ENCODE results near the gene ARRB1. TPM values are rescaled to one million over a fixed set of nuclear protein-coding genes. Genes with fewer than 3 reads are reported as not detected.
A peak's percentile ranks its signal among the peaks of the same experiment; 100 is the strongest.

The ARRB1 gene
- total RNA-seq, 5 donors from 2014 or later (not counting 1 experiment from before 2014, with no cell fraction given): 37.2 to 57.3 (median 47.3) TPM

DNA sequence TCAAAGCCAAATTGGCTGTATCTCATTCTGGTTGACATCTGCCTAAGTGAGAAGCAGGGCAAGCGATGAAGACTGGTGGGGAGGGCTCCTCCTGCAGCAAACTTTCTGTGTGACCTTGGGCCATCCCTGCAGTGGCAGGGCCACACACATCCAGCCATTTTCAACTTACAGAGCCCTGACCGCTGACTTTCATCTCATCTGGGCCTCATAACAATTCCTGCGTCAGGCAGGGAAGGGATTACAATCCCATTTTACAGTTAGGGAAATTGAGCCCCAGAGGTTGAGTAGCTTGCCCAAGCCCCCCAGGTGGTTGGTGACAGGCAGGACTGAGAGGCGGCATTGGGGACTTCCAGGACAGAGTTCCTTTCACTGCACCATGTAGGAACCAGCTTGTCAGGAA, 89.0 kb downstream of the ARRB1 start:
- Histone ChIP-seq H3K4me1 (ENCODE audit: control insufficient read depth in 1 of 2, extremely low read depth in 1 of 2, insufficient read depth in 2 of 2, low read length in 2 of 2) (peaks cover 22 to 58% of the 10 kb centered on the region in 2 experiments), H3K9me3 (no peaks in the 10 kb centered on the region), H3K27me3 (replicated peaks in 1 of 2; ENCODE audit: control insufficient read depth in 2 of 2, extremely low read depth in 1 of 2, insufficient read depth in 2 of 2, low read length in 1 of 2) (no peaks in the 10 kb centered on the region), H3K27ac (ENCODE audit: low read length) (no peak overlapping the region), H3K36me3 (ENCODE audit: control insufficient read depth in 2 of 2, extremely low read depth in 1 of 2, insufficient read depth in 1 of 2, low read length in 1 of 2) (peaks cover 3 to 10% of the 10 kb centered on the region in 2 donors), H3K4me3 (ENCODE audit: control insufficient read depth in 1 of 2, extremely low read depth in 1 of 2, low read length in 1 of 2) (no peak overlapping the region)
- Mint-ChIP-seq H3K36me3 (peaks cover 11% of the 10 kb centered on the region), H3K4me3 (no peak overlapping the region), H3K27me3 (no peaks in the 10 kb centered on the region), H3K9me3 (no peaks in the 10 kb centered on the region), H3K27ac (peak overlapping the region; percentile 94 to 95), H3K4me1 (peaks cover 43 to 52% (median 50%) of the 10 kb centered on the region in 3 donors)
- ATAC-seq (replicated peaks in 1 of 4) (no peak), DNase-seq (no peak)
- POLR2A ChIA-PET: no interaction called here
- WGBS (ENCODE audit: insufficient coverage): 100% methylated on average over 2 of the region's 4 CpGs
- CTCF ChIA-PET: interaction anchor here (0.6 to 1.0 kb wide), 2 partner anchors 10 to 14 kb away, joined by 3 read pairs; no protein-coding TSS in a partner anchor

DNA sequence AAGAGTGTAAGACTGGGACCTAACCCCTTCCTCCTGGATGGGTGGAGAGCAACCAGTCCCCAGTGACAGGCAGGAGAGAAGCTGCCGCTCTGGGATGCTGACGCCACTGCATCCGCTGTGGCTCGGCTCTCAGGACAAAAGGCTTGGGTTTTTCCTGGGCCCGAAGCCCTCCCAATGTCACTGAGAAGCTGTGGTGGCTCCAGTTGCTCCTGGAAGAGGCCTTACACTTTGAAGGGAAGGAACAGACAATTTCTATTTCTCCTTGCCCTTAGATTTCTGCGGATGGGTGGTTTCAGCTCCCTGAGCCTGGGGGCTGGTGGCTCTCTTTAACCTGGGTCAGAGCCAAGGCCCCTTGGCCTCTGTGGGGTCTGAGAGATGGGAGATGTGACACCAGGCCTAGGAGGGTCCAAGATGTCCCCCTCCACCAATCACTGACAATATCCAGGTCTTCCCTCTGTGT, 89.5 kb downstream of the ARRB1 start:
- peak overlapping the region; percentile 94 to 95 for H3K27ac Mint-ChIP-seq
- Histone ChIP-seq H3K9me3 (no peaks in the 10 kb centered on the region), H3K4me3 (ENCODE audit: control insufficient read depth in 1 of 2, extremely low read depth in 1 of 2, low read length in 1 of 2) (no peak overlapping the region), H3K36me3 (ENCODE audit: control insufficient read depth in 2 of 2, extremely low read depth in 1 of 2, insufficient read depth in 1 of 2, low read length in 1 of 2) (peaks cover 3 to 7% of the 10 kb centered on the region in 2 donors), H3K27ac (ENCODE audit: low read length) (peak overlapping the region; percentile 71), H3K27me3 (replicated peaks in 1 of 2; ENCODE audit: control insufficient read depth in 2 of 2, extremely low read depth in 1 of 2, insufficient read depth in 2 of 2, low read length in 1 of 2) (no peaks in the 10 kb centered on the region), H3K4me1 (ENCODE audit: control insufficient read depth in 1 of 2, extremely low read depth in 1 of 2, insufficient read depth in 2 of 2, low read length in 2 of 2) (peaks cover 22 to 58% of the 10 kb centered on the region in 2 experiments)
- ChIA-PET CTCF (interaction anchor here (0.6 to 0.7 kb wide), 2 partner anchors 11 to 13 kb away, joined by 3 to 4 read pairs; no protein-coding TSS in a partner anchor), POLR2A (interaction anchor here in 1 of 2 donors (0.8 kb wide), 1 partner anchor 189 kb away, joined by 6 read pairs; no protein-coding TSS in a partner anchor)
- peak overlapping the region in 1 of 3 donors; percentile 68 for H3K4me3 Mint-ChIP-seq
- WGBS (ENCODE audit: insufficient coverage): 100% methylated on average over 5 of the region's 6 CpGs
- DNase-seq (no peak), ATAC-seq (replicated peaks in 1 of 4) (no peak)
- H3K4me1 Mint-ChIP-seq: peaks cover 43 to 52% (median 50%) of the 10 kb centered on the region in 3 donors
- H3K36me3 Mint-ChIP-seq: peaks cover 7% of the 10 kb centered on the region
- H3K9me3 Mint-ChIP-seq: no peaks in the 10 kb centered on the region
- H3K27me3 Mint-ChIP-seq: no peaks in the 10 kb centered on the region

DNA sequence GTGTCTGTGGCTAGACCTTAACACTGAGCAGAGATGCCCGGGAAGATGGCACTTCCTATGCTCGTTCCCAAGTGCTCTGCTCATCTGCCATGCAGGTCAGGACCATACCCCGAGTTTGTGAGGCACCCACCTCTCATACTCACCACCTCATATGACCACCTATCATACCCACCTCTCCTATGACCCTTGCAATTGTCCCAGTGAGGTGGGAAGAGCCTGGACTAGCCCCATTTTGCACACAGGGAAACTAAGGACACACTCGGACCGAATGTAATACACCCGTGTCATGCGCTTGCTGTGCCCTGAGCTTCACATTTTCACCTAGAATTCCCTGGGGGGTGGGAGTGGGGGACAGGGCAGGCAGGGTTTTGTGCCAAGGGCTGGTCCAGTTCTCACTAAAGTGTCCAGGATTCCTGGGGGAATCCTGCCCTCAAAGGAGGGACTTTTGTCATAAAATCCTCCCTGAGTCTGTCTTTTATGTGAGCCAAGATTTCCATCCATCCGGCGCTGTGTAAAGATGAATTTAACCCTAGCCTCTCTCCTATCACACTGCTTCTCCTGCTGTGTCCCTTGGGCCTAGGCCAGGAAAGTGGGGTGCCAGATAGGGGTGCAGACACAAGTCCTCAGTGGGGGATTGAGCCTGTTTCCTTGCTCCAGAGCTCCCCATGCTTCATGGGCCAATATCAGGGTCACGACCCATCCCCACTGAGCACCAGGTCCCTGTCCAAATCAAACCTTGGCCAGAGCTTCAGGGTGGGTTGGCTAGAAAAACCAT, 90.9 kb downstream of the ARRB1 start:
- ChIA-PET CTCF (interaction anchor here (0.5 to 1.4 kb wide), 8 partner anchors 10 to 1868 kb away, joined by 3 to 8 read pairs (median 4); partner anchors contain the start of genes MYO7A (in 1 of the 2), SPCS2 (in 1 of the 2) and XRRA1 (in 1 of the 2)), POLR2A (no interaction called here)
- Histone ChIP-seq H3K27ac (ENCODE audit: low read length) (peak overlapping the region; percentile 71), H3K4me1 (ENCODE audit: control insufficient read depth in 1 of 2, extremely low read depth in 1 of 2, insufficient read depth in 2 of 2, low read length in 2 of 2) (peaks cover 22 to 58% of the 10 kb centered on the region in 2 experiments), H3K4me3 (ENCODE audit: control insufficient read depth in 1 of 2, extremely low read depth in 1 of 2, low read length in 1 of 2) (no peak overlapping the region), H3K9me3 (no peaks in the 10 kb centered on the region), H3K27me3 (replicated peaks in 1 of 2; ENCODE audit: control insufficient read depth in 2 of 2, extremely low read depth in 1 of 2, insufficient read depth in 2 of 2, low read length in 1 of 2) (no peaks in the 10 kb centered on the region), H3K36me3 (ENCODE audit: control insufficient read depth in 2 of 2, extremely low read depth in 1 of 2, insufficient read depth in 1 of 2, low read length in 1 of 2) (no peaks in the 10 kb centered on the region)
- Mint-ChIP-seq H3K36me3 (no peaks in the 10 kb centered on the region), H3K4me1 (peaks cover 43 to 52% (median 50%) of the 10 kb centered on the region in 3 donors), H3K27me3 (no peaks in the 10 kb centered on the region), H3K4me3 (peak overlapping the region in 2 of 3 donors; percentile 17 to 68), H3K9me3 (no peaks in the 10 kb centered on the region), H3K27ac (peak overlapping the region; percentile 94 to 95)
- DNase-seq (no peak), ATAC-seq (replicated peaks in 1 of 4) (peak in 2 of 4 experiments; percentile 4 to 13)
- WGBS (ENCODE audit: insufficient coverage): 67% methylated on average over 1 of the region's 10 CpGs

DNA sequence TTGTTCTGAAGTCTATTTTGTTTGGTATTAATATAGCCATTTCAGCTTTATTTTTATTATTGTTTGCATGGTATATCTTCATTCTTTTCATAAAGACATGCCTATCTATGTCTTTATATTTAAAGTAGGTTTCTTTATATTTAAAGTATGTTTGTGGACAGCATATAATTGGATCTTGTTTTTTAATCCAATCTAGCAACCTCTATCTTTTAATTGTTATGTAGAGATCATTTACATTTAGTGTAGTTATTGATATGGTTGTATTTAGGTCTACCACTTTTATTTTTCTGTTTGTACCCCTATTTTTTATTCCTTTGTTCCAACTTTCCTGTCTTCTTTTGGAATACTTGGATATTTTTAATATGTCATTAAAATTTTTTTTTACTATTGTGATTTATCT, 97.1 kb downstream of the ARRB1 start:
- Mint-ChIP-seq H3K4me3 (no peak overlapping the region), H3K9me3 (no peaks in the 10 kb centered on the region), H3K4me1 (peaks cover 0 to 2% (median under 1%) of the 10 kb centered on the region in 3 donors), H3K36me3 (no peaks in the 10 kb centered on the region), H3K27me3 (peaks cover 0 to 3% of the 10 kb centered on the region in 2 donors), H3K27ac (no peak overlapping the region)
- Histone ChIP-seq H3K9me3 (no peaks in the 10 kb centered on the region), H3K27me3 (replicated peaks in 1 of 2; ENCODE audit: control insufficient read depth in 2 of 2, extremely low read depth in 1 of 2, insufficient read depth in 2 of 2, low read length in 1 of 2) (peaks cover 2 to 13% of the 10 kb centered on the region in 2 experiments), H3K4me3 (ENCODE audit: control insufficient read depth in 1 of 2, extremely low read depth in 1 of 2, low read length in 1 of 2) (no peak overlapping the region), H3K27ac (ENCODE audit: low read length) (no peak overlapping the region), H3K4me1 (ENCODE audit: control insufficient read depth in 1 of 2, extremely low read depth in 1 of 2, insufficient read depth in 2 of 2, low read length in 2 of 2) (peaks cover 0 to 4% of the 10 kb centered on the region in 2 experiments), H3K36me3 (ENCODE audit: control insufficient read depth in 2 of 2, extremely low read depth in 1 of 2, insufficient read depth in 1 of 2, low read length in 1 of 2) (no peaks in the 10 kb centered on the region)
- ChIA-PET CTCF (interaction anchor here in 1 of 2 donors (1.5 kb wide), 1 partner anchor 16 kb away, joined by 5 read pairs; no protein-coding TSS in a partner anchor), POLR2A (no interaction called here)
- DNase-seq (no peak), ATAC-seq (replicated peaks in 1 of 4) (no peak)

DNA sequence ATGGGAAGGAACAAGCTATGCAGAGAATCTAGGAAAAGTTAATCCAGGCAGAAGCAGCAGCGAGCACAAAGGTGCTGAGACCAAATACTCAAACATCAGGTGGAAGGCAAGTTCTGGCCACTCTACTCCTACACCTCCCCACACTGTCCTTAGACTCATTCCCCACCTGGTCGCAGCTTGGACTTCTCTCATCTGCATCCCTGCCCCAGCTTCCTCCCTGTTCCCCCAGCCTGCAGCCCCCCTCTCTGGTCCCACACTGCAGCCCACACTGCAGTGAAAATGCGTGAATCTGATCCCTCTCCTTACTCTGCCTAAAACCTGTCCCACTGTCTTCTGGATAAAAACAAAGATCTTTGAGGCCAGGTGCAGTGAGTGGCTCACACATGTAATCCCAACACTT, 101.8 kb downstream of the ARRB1 start:
- Histone ChIP-seq H3K36me3 (ENCODE audit: control insufficient read depth in 2 of 2, extremely low read depth in 1 of 2, insufficient read depth in 1 of 2, low read length in 1 of 2) (no peaks in the 10 kb centered on the region), H3K27me3 (replicated peaks in 1 of 2; ENCODE audit: control insufficient read depth in 2 of 2, extremely low read depth in 1 of 2, insufficient read depth in 2 of 2, low read length in 1 of 2) (peaks cover 5 to 29% of the 10 kb centered on the region in 2 experiments), H3K9me3 (no peaks in the 10 kb centered on the region), H3K27ac (ENCODE audit: low read length) (no peak overlapping the region), H3K4me3 (ENCODE audit: control insufficient read depth in 1 of 2, extremely low read depth in 1 of 2, low read length in 1 of 2) (no peak overlapping the region), H3K4me1 (ENCODE audit: control insufficient read depth in 1 of 2, extremely low read depth in 1 of 2, insufficient read depth in 2 of 2, low read length in 2 of 2) (peaks cover 0 to 7% of the 10 kb centered on the region in 2 experiments)
- Mint-ChIP-seq H3K27ac (no peak overlapping the region), H3K9me3 (no peaks in the 10 kb centered on the region), H3K27me3 (peaks cover 1 to 3% of the 10 kb centered on the region in 2 donors), H3K4me1 (peaks cover 0 to 7% (median 0%) of the 10 kb centered on the region in 3 donors), H3K4me3 (no peak overlapping the region), H3K36me3 (no peaks in the 10 kb centered on the region)
- CTCF ChIA-PET: interaction anchor here (0.6 to 4.3 kb wide), 10 partner anchors 10 to 320 kb away, joined by 3 to 103 read pairs (median 7); no protein-coding TSS in a partner anchor
- peak in 1 of 35 experiments; percentile 5 for DNase-seq
- POLR2A ChIA-PET: no interaction called here
- ATAC-seq (replicated peaks in 1 of 4): no peak
- WGBS (ENCODE audit: insufficient coverage): 68% methylated on average over 3 of the region's 3 CpGs

DNA sequence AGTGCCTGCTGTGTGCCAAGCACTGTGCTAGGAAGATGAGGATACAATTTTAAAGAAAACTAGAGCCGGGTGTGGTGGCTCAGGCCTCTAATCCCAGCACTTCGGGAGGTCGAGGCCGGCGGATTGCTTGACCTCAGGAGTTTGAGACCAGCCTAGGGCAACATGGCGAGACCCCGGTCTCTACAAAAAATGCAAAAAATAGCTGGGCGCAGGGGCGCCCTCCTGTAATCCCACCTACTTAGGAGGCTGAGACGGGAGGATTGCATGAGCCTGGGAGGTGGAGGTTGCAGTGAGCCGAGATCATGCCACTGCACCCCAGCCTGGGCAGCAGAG, 102.6 kb downstream of the ARRB1 start:
- 0% methylated on average over 1 of the region's 11 CpGs for WGBS (ENCODE audit: insufficient coverage)
- CTCF ChIA-PET: interaction anchor here (0.5 to 4.3 kb wide), 24 partner anchors 9 to 1116 kb away, joined by 3 to 103 read pairs (median 5); no protein-coding TSS in a partner anchor
- POLR2A ChIA-PET: interaction anchor here in 1 of 2 donors (0.6 to 0.8 kb wide), 3 partner anchors 22 to 108 kb away, joined by 3 read pairs; no protein-coding TSS in a partner anchor

More for the DNA sequence above, 102.6 kb downstream of the ARRB1 start:
- Mint-ChIP-seq H3K4me3 (no peak overlapping the region), H3K27ac (no peak overlapping the region), H3K36me3 (no peaks in the 10 kb centered on the region), H3K4me1 (peaks cover 0 to 7% (median 0%) of the 10 kb centered on the region in 3 donors), H3K27me3 (peaks cover 3 to 4% of the 10 kb centered on the region in 2 donors), H3K9me3 (no peaks in the 10 kb centered on the region)
- peaks cover 0 to 7% of the 10 kb centered on the region in 2 experiments for H3K4me1 ChIP-seq (ENCODE audit: control insufficient read depth in 1 of 2, extremely low read depth in 1 of 2, insufficient read depth in 2 of 2, low read length in 2 of 2)
- no peaks in the 10 kb centered on the region for H3K9me3 ChIP-seq
- ATAC-seq (replicated peaks in 1 of 4): no peak
- no peak overlapping the region for H3K4me3 ChIP-seq (ENCODE audit: control insufficient read depth in 1 of 2, extremely low read depth in 1 of 2, low read length in 1 of 2)
- peaks cover 9 to 29% of the 10 kb centered on the region in 2 experiments for H3K27me3 ChIP-seq (replicated peaks in 1 of 2; ENCODE audit: control insufficient read depth in 2 of 2, extremely low read depth in 1 of 2, insufficient read depth in 2 of 2, low read length in 1 of 2)
- no peak for DNase-seq
- no peaks in the 10 kb centered on the region for H3K36me3 ChIP-seq (ENCODE audit: control insufficient read depth in 2 of 2, extremely low read depth in 1 of 2, insufficient read depth in 1 of 2, low read length in 1 of 2)
- no peak overlapping the region for H3K27ac ChIP-seq (ENCODE audit: low read length)
